HG03139 (cell line): ENCODE results near the gene TTL.

Source experiments
- ATAC-seq: cut with Tn5 transposase; IDR thresholded peaks from one replicate; pipeline ENCODE4 v1.9.1; 2021; ENCODE audit not compliant: unreplicated experiment

Gene TTL

DNA sequence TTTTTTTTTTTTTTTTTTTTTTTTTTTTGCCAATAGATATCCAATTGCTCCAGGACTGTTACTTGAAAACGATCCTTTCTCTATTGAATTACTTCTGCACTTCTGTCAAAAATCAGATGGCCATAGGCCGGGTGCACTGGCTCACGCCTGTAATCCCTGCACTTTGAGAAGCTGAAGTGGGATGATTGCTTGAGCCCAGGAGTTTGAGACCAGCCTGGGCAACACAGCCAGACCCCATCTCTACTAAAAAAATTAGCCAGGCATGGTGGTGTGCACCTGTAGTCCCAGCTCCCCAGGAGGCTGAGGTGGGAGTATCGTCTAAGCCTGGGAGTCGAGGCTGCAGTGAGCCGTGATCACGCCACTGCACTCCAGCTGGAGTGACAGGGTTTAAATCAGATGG, 98.1 kb downstream of the TTL start:
- ATAC-seq: no peak

DNA sequence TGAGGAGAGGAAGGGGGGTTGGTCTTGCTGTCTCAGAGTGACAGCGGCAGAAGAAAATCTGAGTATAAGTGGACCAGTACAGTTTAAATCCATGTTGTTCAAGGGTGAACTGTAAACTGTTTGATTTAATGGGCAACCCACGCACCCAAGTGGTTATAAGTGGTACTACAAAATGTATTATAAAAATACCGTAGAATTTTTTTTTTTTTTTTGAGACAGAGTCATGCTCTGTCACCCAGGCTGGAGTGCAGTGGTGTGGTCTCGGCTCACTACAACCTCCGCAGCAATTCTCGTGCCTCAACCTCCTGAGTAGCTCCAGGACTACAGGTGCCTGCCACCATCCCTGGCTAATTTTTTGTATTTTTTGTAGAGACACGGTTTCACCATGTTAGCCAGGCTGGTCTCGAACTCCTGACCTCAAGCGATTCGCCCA, 100.4 kb downstream of the TTL start:
- no peak for ATAC-seq

DNA sequence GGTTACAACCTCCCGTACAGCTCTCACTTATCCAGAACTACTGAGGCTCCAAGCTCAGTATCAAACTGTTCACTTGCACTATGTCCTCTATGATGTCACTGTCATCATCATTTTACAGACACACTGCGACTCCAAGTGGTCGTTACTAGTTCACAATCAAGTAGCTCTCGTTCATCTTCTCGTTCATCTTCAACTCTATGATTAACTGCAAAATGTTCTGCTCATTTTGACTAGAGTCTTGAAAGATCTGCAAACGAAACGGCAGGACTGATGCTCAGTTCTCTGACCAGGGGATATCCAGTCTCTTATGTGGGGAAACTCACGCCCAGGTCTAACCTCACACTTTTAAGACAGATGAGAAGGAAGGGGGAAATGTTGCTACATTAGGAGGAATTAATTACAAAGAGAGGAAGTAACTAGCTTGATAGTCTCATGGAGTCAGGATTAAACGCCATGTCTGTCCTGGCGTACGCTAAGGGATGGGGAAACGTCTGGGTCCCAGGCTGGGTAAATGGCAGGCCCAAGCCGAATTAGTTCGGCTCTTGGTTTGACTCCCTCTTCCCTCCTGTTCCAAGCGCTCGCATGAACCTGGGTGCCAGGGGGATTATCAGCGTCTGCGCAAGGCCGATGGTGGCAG, 101.7 kb downstream of the TTL start:
- ATAC-seq: no peak

DNA sequence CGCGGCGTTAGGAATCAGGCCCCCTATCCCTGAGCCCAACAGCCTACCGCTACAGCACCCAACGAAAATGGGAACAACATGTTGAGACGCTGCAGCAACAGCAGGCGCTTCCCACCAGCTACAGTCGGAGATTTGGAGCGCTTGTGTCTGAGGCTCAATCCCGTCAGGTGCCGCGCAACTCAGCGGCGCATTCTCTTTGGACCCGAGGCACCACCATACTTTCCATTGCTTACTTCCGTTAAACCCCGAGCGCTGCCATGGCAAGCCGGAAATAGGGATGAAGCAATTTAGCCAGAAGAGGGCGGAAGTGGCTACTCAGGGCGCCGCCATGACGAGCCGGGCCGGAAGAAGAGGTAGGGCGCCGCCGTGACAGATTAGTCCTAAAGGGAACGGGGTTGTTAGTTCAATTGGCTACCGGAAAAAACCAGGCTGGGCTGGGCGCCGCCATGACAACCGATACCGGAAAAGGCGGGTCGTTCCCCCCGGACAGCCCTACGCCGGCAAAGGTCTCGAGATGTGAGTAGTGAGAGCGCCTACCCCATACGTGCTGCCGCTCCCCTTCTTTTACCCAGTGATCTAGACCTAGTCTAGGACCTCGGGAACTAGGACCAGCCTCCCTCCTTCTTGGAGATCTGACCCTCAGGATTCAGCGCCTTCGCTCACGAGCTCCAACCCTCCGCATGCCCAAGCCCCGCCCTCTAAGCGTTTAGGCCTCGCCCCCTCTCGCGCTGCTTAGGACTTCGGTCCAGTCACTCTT, 102.4 kb downstream of the TTL start, which contains the start of gene CHCHD5:
CHCHD5 (plus strand) TSS at position 476 of the 757 bp plus-strand sequence; CDS start at position 515, 39 bp downstream.
- ATAC-seq: peak; percentile 89

DNA sequence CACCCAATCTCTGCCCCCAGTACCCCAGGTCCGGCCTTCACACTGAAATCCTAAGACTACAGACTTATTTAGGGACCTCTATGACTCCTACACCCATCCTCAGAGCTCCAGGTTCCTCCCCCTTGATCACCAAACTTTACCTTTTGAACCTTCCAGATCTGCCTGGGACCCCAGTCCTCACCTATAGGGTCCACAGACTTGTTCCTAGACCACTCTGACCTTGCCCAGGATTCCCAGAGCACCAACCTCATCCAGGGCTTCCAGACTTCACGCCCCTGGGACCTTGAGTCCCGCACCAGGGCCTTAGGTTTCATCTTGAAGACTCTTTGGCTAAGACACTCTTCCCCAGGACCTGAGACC, 102.9 kb downstream of the TTL start:
- no peak for ATAC-seq

DNA sequence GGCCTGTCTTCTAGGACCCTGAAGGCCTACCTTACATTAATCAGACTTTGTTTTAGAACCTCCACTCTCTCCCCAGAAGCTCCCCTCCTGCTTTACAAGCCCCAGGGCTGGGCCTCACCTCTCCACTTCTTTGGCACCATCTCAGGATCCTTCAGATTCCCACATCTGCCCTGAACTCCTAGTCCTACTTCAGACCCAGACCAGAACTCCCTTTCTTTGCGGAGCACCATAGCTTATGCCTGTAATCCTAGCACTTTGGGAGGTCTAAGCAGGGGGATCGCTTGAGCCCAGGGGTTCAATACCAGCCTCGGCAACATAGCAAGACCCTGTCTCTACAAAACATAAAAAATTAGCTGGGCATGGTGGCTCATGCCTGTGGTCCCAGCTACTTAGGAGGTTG, 103.4 kb downstream of the TTL start:
- no peak for ATAC-seq

DNA sequence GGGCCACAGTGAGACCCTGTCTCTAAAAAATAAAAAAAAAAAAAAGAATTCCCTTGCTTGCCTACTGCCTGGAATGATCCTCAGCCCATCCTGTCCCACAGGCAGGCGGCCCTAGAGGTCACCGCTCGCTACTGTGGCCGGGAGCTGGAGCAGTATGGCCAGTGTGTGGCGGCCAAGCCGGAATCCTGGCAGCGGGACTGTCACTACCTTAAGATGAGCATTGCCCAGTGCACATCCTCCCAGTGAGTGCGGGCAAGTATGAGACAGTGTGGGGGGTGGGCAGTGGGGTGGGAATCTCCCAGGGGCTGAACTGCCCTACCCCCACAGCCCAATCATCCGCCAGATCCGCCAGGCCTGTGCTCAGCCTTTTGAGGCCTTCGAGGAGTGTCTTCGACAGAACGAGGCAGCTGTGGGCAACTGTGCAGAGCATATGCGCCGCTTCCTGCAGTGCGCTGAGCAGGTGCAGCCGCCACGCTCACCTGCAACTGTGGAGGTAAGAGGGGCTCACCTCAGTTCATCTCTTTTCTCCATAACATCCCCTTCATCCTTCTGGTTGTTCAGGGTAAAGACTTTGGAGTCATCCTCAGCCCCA, 104.0 kb downstream of the TTL start:
- no peak for ATAC-seq

DNA sequence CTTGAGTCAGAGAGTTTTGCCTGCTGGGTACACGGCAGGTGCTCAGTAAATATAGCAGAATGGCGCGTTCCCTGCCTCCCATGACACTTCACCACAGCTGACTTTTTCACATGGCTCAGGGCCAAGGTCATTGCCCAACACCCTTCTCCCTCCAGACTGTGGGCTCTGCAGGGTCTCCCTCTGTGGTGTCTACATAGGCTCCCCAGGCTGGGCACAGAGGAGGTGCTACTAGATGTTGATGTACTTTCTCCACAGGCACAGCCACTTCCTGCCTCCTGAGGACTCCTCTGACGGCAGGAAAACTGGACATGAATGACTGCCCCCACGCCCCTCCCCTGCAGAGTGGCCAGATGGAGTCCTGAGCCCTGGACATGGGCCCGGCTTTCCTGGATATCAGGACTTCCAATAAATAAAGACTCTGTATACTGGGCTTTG, 106.7 kb downstream of the TTL start:
- ATAC-seq: no peak
